Nephron progenitor cell (in vitro differentiated cells): Measurements from ENCODE around the gene STAC.
A peak's percentile ranks its signal among the peaks of the same experiment; 100 is the strongest.

ENCODE experiments used
- DNase-seq: peaks from one replicate; pipeline ENCODE4 v3.0.0; 2021
- H3K27ac Mint-ChIP-seq: 2 replicates; pipeline ENCODE4 v1.8.0; 2021; ENCODE audit warnings: mild to moderate bottlenecking, moderate library complexity, mixed read lengths
- H3K27me3 Mint-ChIP-seq: 2 replicates; pipeline ENCODE4 v1.8.0; 2021; ENCODE audit warnings: mild to moderate bottlenecking, low read depth, mixed read lengths; ENCODE audit not compliant: poor library complexity
- H3K36me3 Mint-ChIP-seq: 2 replicates; pipeline ENCODE4 v1.8.0; 2021; ENCODE audit warnings: low read depth, mixed read lengths
- H3K4me1 Mint-ChIP-seq: 2 replicates; pipeline ENCODE4 v1.8.0; 2021; ENCODE audit warnings: mixed read lengths
- H3K4me3 Mint-ChIP-seq: 2 replicates; pipeline ENCODE4 v1.8.0; 2021; ENCODE audit warnings: mild to moderate bottlenecking, moderate library complexity, mixed read lengths
- H3K9me3 Mint-ChIP-seq: 2 replicates; pipeline ENCODE4 v1.8.0; 2021; ENCODE audit warnings: mild to moderate bottlenecking, moderate library complexity, mixed read lengths
- CTCF ChIP-seq: fragments of 200-600 bp; sonication (generic); IDR thresholded peaks from 2 replicates; pipeline ENCODE4 v1.5.0; 2021; ENCODE audit warnings: antibody characterized with exemption

STAC gene

DNA sequence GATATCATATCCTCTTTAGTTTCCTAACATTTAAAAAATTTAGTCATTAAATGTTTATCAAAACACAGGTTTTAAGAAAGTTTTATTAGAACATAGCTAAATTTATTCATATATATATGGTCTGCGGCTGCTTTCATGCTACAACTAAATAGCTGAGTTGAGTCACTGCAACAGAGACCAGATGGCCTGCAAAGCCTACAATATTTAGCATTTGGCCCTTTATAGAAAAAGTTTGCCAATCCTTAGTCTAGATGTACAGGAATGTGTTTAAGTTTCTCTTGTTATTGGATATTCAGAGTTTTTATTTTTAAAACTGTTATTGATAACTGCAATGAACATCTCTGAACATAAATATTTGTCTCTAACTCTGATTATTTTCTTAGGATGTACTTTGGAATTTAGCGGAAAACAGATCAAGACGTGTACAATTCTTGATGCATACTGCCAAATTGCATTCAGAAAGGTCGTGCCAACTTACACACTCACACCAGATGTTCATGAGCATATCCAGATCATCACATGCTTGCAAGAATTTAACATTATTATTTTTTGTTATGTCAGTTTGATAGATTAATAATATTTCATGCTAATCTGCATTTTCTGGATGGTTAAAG, 157.9 kb downstream of the STAC start:
- Mint-ChIP-seq H3K27me3 (no peaks in the 10 kb centered on the region), H3K4me3 (no peak overlapping the region), H3K27ac (no peak overlapping the region), H3K9me3 (no peaks in the 10 kb centered on the region), H3K36me3 (no peaks in the 10 kb centered on the region), H3K4me1 (no peaks in the 10 kb centered on the region)
- no peak for TF ChIP-seq CTCF
- DNase-seq = no peak

GRCh38 chr3:36540888-36541518, 160.7 kb downstream of the STAC start:
- H3K36me3 Mint-ChIP-seq = no peaks in the 10 kb centered on the region
- no peaks in the 10 kb centered on the region for H3K27me3 Mint-ChIP-seq
- no peak overlapping the region for H3K27ac Mint-ChIP-seq
- H3K4me1 Mint-ChIP-seq = peaks cover 2% of the 10 kb centered on the region
- peak; percentile 35 for DNase-seq
- TF ChIP-seq CTCF = peak; percentile 90
- H3K4me3 Mint-ChIP-seq = no peak overlapping the region
- H3K9me3 Mint-ChIP-seq = no peaks in the 10 kb centered on the region

DNA sequence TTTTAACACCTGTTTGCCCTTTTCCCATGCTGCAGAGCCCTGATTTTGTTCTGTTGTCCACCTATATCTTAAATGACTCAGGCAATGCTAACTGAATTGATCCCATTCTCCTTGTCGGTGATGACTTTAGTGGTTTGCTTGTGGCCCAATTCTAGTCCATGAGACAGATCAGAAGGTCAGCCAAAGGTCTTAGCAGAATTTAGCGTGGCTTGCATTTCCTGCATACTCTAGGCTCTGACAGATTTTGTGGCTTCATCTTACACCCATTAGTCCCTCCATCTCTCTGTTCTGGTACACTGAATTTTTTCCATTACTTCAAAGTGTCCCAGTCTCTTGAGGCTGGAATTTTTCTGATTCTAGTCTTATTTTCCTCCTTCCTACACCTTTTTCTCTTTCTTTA, 161.9 kb downstream of the STAC start:
- H3K4me3 Mint-ChIP-seq = no peak overlapping the region
- H3K27me3 Mint-ChIP-seq = no peaks in the 10 kb centered on the region
- no peak for TF ChIP-seq CTCF
- H3K4me1 Mint-ChIP-seq = peaks cover 11% of the 10 kb centered on the region
- no peaks in the 10 kb centered on the region for H3K9me3 Mint-ChIP-seq
- H3K27ac Mint-ChIP-seq = no peak overlapping the region
- DNase-seq = no peak
- no peaks in the 10 kb centered on the region for H3K36me3 Mint-ChIP-seq

GRCh38 chr3:36543276-36543997, 163.1 kb downstream of the STAC start:
- no peak overlapping the region for H3K27ac Mint-ChIP-seq

GRCh38 chr3:36546226-36546625, 165.9 kb downstream of the STAC start:
- H3K36me3 Mint-ChIP-seq = no peaks in the 10 kb centered on the region
- no peak for DNase-seq
- peak overlapping the region; percentile 46 for H3K27ac Mint-ChIP-seq
- peaks cover 11% of the 10 kb centered on the region for H3K4me1 Mint-ChIP-seq
- TF ChIP-seq CTCF = no peak
- H3K27me3 Mint-ChIP-seq = peaks cover 7% of the 10 kb centered on the region
- peaks cover 5% of the 10 kb centered on the region for H3K9me3 Mint-ChIP-seq
- no peak overlapping the region for H3K4me3 Mint-ChIP-seq

More at GRCh38 chr3:36543276-36543997, 163.1 kb downstream of the STAC start:
- no peak overlapping the region for H3K4me3 Mint-ChIP-seq
- peaks cover under 1% of the 10 kb centered on the region for H3K9me3 Mint-ChIP-seq
- no peaks in the 10 kb centered on the region for H3K36me3 Mint-ChIP-seq
- no peak for TF ChIP-seq CTCF
- H3K27me3 Mint-ChIP-seq = no peaks in the 10 kb centered on the region
- peaks cover 11% of the 10 kb centered on the region for H3K4me1 Mint-ChIP-seq
- no peak for DNase-seq
